ENCODE data around the gene MMGT1. TPM values are rescaled to one million over a fixed set of nuclear protein-coding genes. Genes with fewer than 3 reads are reported as not detected.
A peak's percentile ranks its signal among the peaks of the same experiment; 100 is the strongest.

Gene MMGT1
- total and polyA plus RNA-seq, 4 donors = 3.2 to 24.6 (median 19.0) TPM

DNA sequence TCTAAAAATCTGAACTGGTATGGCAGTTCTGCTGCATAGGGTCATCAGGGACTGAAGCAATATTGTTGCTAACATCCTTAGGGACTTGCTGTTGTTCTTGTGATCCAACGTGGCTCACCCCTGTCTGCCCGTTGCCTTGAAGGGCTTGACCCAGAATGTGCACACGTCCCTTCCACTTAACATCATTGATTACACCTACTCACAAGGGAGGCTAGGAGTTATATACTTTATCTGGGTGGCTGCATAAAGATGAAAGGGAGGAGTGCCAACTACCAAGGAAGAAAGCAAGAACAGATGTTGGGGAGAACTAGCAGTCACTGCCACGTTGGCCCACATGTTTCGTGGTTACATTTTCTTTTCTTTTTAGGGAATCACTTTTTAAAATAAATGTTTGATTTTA lies 45.4 kb upstream of the MMGT1 start:
- no peaks in the 10 kb centered on the region for H3K9me3 ChIP-seq (ENCODE audit: control insufficient read depth in 4 of 4, insufficient read depth in 3 of 4, low read length in 3 of 4)
- TF ChIP-seq, protein P1, sequence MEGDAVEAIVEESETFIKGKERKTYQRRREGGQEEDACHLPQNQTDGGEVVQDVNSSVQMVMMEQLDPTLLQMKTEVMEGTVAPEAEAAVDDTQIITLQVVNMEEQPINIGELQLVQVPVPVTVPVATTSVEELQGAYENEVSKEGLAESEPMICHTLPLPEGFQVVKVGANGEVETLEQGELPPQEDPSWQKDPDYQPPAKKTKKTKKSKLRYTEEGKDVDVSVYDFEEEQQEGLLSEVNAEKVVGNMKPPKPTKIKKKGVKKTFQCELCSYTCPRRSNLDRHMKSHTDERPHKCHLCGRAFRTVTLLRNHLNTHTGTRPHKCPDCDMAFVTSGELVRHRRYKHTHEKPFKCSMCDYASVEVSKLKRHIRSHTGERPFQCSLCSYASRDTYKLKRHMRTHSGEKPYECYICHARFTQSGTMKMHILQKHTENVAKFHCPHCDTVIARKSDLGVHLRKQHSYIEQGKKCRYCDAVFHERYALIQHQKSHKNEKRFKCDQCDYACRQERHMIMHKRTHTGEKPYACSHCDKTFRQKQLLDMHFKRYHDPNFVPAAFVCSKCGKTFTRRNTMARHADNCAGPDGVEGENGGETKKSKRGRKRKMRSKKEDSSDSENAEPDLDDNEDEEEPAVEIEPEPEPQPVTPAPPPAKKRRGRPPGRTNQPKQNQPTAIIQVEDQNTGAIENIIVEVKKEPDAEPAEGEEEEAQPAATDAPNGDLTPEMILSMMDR (IDR thresholded peaks at IDR 0.05; ENCODE audit: control extremely low read depth, extremely low read depth) = no peak
- WGBS, 2 donors = 66 to 88% methylated on average over 5 of the region's 5 CpGs
- no peak overlapping the region for H3K4me3 ChIP-seq
- no peaks in the 10 kb centered on the region for H3K4me1 ChIP-seq (ENCODE audit: control insufficient read depth in 5 of 5, insufficient read depth in 5 of 5, low read length in 5 of 5)
- H3K27me3 ChIP-seq (ENCODE audit: control insufficient read depth in 3 of 3, insufficient read depth in 3 of 3, low read length in 2 of 3) = peaks cover 0 to 6% (median 4%) of the 10 kb centered on the region in 3 donors
- no peak for DNase-seq
- ATAC-seq (ENCODE audit: insufficient read depth, low FRiP score) = no peak
- H3K27ac ChIP-seq (ENCODE audit: low read depth in 1 of 2, low read length in 1 of 2) = no peak overlapping the region
- no peak overlapping the region for H3K9ac ChIP-seq (ENCODE audit: insufficient read depth in 1 of 2, low read length in 2 of 2)
- peaks cover 0 to 7% (median 2%) of the 10 kb centered on the region in 4 donors for H3K36me3 ChIP-seq (ENCODE audit: control insufficient read depth in 4 of 4, insufficient read depth in 4 of 4, low read length in 4 of 4)

DNA sequence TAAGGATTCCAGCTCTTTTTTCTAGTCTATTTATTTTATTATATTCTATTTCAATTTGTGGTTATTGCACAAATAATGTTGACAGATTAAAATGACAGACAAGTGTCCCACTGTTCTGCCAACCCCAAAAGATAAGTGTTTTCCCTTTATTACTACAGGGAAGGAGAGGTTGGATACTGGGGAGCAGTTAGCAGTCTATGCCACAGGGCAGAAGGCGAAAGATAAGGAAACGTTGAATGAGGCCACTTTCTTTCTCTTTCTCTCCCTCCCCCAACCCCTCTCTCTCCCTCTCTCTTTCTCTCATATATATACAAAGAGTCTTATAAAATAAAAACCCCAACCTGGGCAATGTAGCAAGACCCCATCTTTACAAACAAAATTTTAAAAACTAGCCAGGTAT lies 43.1 kb upstream of the MMGT1 start:
- 74 to 76% methylated on average over 2 of the region's 2 CpGs for WGBS, 2 donors
- peaks cover 0 to 11% (median 3%) of the 10 kb centered on the region in 4 donors for H3K36me3 ChIP-seq (ENCODE audit: control insufficient read depth in 4 of 4, insufficient read depth in 4 of 4, low read length in 4 of 4)
- TF ChIP-seq, protein P1 (IDR thresholded peaks at IDR 0.05; ENCODE audit: control extremely low read depth, extremely low read depth) = no peak

DNA sequence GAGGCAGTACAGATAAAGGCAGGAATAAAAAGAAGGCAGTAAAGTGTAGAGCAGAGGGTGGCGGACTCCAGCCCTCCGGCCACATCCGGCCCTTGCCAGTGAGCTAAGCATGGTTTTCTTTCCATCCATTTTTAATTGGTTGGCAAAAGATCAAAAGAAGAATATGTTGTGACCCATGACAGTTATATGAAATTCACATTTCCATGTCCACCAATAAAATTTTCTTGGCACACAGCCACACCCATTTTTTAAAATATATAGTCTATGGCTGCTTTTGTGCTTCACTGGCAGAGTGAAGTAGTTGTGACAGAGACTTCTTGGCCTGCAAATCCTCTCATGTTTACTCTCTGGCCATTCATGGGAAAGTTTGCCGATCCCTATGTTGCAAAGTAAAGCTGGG lies 41.2 kb upstream of the MMGT1 start:
- 85 to 94% methylated on average over 4 of the region's 4 CpGs for WGBS, 2 donors
- Histone ChIP-seq H3K4me3 (no peak overlapping the region), H3K36me3 (ENCODE audit: control insufficient read depth in 4 of 4, insufficient read depth in 4 of 4, low read length in 4 of 4) (peaks cover 0 to 9% (median 4%) of the 10 kb centered on the region in 4 donors), H3K4me1 (ENCODE audit: control insufficient read depth in 5 of 5, insufficient read depth in 5 of 5, low read length in 5 of 5) (no peaks in the 10 kb centered on the region), H3K9ac (ENCODE audit: insufficient read depth in 1 of 2, low read length in 2 of 2) (no peak overlapping the region), H3K9me3 (ENCODE audit: control insufficient read depth in 4 of 4, insufficient read depth in 3 of 4, low read length in 3 of 4) (no peaks in the 10 kb centered on the region), H3K27ac (ENCODE audit: low read depth in 1 of 2, low read length in 1 of 2) (no peak overlapping the region), H3K27me3 (ENCODE audit: control insufficient read depth in 3 of 3, insufficient read depth in 3 of 3, low read length in 2 of 3) (peaks cover 0 to 17% (median 11%) of the 10 kb centered on the region in 3 donors)
- TF ChIP-seq, protein P1 (IDR thresholded peaks at IDR 0.05; ENCODE audit: control extremely low read depth, extremely low read depth) = no peak
- DNase-seq (peak; percentile 23 to 66 (median 61)), ATAC-seq (ENCODE audit: insufficient read depth, low FRiP score) (no peak)

More for the DNA sequence above, 43.1 kb upstream of the MMGT1 start:
- Histone ChIP-seq H3K4me1 (ENCODE audit: control insufficient read depth in 5 of 5, insufficient read depth in 5 of 5, low read length in 5 of 5) (no peaks in the 10 kb centered on the region), H3K9ac (ENCODE audit: insufficient read depth in 1 of 2, low read length in 2 of 2) (no peak overlapping the region), H3K27ac (ENCODE audit: low read depth in 1 of 2, low read length in 1 of 2) (no peak overlapping the region), H3K27me3 (ENCODE audit: control insufficient read depth in 3 of 3, insufficient read depth in 3 of 3, low read length in 2 of 3) (peaks cover 0 to 15% (median 11%) of the 10 kb centered on the region in 3 donors), H3K9me3 (ENCODE audit: control insufficient read depth in 4 of 4, insufficient read depth in 3 of 4, low read length in 3 of 4) (no peaks in the 10 kb centered on the region), H3K4me3 (no peak overlapping the region)
- no peak for DNase-seq
- ATAC-seq (ENCODE audit: insufficient read depth, low FRiP score) = no peak

DNA sequence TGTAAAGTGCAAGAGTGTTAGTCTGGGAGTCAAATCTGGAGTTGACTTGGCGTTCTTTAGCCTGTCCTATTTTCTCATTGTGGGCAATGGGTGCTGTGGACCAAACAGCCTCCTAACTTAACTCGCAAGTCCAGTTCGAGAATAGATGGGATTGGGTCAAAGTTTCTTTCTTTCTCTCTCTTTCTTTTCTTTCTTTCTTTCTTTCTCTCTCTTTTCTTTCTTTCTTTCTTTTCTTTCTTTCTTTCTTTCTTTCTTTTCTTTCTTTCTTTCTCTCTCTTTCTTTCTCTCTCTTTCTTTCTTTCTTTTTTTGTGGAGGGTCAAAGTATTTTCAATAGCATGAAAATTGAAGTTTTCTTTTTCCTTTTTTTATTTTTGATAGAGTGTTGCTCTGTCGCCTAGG lies 14.5 kb upstream of the MMGT1 start:
- TF ChIP-seq, protein P1 (IDR thresholded peaks at IDR 0.05; ENCODE audit: control extremely low read depth, extremely low read depth) = no peak
- 86 to 89% methylated on average over 4 of the region's 4 CpGs for WGBS, 2 donors
- H3K36me3 ChIP-seq (ENCODE audit: control insufficient read depth in 4 of 4, insufficient read depth in 4 of 4, low read length in 4 of 4) = no peaks in the 10 kb centered on the region

More for the DNA sequence above, 14.5 kb upstream of the MMGT1 start:
- H3K9me3 ChIP-seq (ENCODE audit: control insufficient read depth in 4 of 4, insufficient read depth in 3 of 4, low read length in 3 of 4) = no peaks in the 10 kb centered on the region
- H3K9ac ChIP-seq (ENCODE audit: insufficient read depth in 1 of 2, low read length in 2 of 2) = no peak overlapping the region
- peaks cover 0 to 4% (median 0%) of the 10 kb centered on the region in 3 donors for H3K27me3 ChIP-seq (ENCODE audit: control insufficient read depth in 3 of 3, insufficient read depth in 3 of 3, low read length in 2 of 3)
- no peak overlapping the region for H3K4me3 ChIP-seq
- DNase-seq (no peak), ATAC-seq (ENCODE audit: insufficient read depth, low FRiP score) (no peak)
- H3K4me1 ChIP-seq (ENCODE audit: control insufficient read depth in 5 of 5, insufficient read depth in 5 of 5, low read length in 5 of 5) = peaks cover 0 to 9% (median 0%) of the 10 kb centered on the region in 5 donors
- H3K27ac ChIP-seq (ENCODE audit: low read depth in 1 of 2, low read length in 1 of 2) = no peak overlapping the region

All from lung (tissue), 12 donors.